HG02870 (cell line): ENCODE results near the gene OTOP3.
"Not testable (repeated sequence)": the region's sequence is repeated elsewhere in the genome, so short reads cannot be mapped to it uniquely, and the experiment has no call there.

ENCODE experiments used
- ATAC-seq: cut with Tn5 transposase; IDR thresholded peaks from one replicate; pipeline ENCODE4 v1.9.1; 2021; ENCODE audit warnings: mild to moderate bottlenecking, moderate library complexity; ENCODE audit not compliant: unreplicated experiment

Gene OTOP3

DNA sequence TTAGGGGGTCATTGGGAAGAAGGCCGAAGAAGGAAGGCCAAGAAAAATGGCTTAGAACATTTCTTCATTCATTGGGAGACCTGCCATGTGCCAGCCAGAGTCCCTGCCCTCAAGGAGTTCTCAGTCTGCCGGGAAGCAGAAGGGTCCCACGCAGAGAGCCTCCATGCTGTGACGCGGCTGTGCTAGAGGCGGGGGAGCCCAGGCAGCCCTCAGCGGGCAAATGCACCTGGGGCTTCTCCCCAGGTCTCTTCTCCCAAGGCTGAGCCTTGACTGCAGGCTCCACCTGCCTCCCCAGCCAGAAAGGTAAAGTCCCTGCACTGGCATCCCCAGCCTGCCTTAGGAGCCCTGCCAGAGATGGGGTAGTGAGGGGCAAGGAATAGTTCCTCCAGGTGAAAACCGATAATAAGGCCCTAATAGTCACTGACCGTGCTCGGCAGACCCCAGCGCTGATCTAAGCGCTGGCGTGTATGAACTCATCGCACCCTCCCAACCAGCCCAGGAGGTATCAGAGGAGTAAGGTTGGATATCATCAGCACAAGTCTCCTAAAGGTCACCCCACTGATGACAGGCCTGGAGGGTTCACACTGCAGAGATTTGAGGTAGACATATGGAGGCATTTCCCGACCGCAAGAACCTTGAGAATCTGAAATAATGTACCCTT lies 45.8 kb downstream of the OTOP3 start:
- no peak for ATAC-seq

DNA sequence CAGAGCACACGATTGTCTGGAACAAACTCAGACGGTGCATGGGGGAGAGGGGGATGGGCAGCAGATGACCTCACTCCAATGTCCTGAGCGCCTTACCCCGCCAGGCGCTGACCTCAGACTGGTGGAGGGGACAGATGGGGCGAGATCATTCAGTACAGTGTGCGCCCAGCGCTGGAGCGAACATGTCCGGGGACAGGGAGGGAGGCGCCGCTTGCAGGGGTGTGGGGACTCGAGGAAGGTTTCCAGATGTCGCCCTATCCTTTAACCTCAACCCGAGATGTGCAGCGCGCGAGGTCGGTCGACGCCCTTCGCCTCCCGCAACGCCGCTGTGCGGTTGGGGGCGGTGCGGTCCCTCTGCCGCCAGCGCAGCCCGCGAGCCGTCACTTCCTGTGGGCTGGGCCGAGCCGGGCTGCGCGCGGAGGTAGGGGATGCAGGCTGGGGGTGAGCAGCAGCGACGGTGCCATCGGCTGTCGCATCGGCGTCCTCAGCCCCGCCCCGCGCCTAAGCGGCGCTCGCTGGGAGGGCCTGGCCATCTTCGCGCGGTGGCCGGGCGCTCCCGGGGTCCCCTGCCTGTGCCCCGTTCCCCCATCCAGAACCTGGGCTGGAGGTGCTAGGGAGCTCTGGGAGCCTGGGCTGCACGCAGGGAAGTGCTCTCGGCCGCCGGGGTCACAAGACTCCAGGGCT lies 46.4 kb downstream of the OTOP3 start:
- ATAC-seq: no peak

DNA sequence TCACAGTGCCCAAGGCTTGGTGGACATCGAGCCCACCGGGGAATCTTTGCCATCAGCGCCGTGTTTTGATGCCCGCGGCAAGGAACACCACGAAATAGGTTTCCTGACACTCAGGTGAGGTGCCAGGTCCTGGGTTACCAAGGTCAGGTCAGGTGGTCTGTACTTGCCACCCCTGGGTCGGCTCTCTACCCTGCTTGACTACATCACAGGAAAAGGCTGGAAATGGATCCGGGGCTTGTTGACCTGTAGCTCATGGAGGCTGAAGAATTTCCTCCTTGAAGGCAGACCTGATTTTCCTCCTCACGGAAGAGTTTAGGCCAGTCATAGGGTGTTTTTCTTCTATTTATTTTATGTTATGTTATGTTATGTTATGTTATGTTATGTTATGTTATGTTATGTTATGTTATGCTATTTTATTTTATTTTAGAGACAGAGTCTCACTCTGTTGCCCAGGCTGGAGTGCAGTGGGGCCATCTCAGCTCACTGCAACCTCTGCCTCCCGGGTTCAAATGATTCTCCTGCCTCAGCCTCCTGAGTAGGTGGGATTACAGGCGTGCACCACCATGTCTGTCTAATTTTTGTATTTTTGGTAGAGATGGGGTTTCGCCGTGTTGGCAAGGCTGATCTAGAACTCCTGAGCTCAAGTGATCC lies 47.1 kb downstream of the OTOP3 start:
- ATAC-seq: not testable (repeated sequence)

DNA sequence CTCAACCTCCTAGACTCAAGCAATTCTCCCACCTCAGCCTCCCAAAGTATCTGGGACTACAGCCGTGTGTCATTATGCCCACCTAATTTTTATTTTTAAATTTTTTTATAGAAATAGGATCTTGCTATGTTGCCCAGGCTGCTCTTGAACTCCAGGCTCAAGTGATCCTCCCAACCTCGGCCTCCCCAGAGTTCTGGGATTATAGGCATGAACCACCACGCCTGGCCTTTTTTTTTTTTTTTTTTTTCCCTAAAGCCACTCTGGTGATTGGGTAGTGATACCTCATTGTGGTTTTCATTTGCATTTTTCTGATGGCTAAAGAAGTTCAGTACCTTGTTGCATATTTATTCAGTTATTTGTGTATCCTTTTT lies 50.5 kb downstream of the OTOP3 start:
- no peak for ATAC-seq

DNA sequence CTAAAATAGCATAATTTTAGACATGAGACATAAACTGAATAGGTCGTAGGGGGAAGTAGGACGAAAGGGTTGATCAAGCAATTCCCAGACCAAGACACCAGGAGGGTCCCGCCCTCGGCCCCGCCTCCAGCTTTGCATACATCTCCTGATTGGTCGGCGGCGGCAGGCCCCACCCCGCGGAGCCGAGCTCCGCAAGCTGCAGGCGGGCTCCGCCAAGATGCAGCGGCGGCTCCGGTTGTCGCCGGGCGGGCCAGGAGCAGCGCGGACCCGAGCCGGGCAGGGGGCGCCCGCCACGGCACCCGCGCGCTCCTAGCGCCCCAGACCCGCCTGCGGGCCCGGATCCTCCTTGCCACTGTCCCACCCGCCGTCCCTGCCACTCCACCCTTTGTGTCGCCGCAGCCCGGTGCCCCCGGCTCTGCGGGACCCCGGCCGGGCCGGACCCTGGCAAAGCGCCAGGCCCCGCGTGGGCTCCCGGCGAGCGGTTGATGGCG lies 51.8 kb downstream of the OTOP3 start, which contains the start of gene CDR2L:
Gene CDR2L (plus strand): TSS at position 215 of the 491 bp plus-strand sequence. CDS start 412 bp downstream, outside the sequence.
- peak; percentile 91 for ATAC-seq

DNA sequence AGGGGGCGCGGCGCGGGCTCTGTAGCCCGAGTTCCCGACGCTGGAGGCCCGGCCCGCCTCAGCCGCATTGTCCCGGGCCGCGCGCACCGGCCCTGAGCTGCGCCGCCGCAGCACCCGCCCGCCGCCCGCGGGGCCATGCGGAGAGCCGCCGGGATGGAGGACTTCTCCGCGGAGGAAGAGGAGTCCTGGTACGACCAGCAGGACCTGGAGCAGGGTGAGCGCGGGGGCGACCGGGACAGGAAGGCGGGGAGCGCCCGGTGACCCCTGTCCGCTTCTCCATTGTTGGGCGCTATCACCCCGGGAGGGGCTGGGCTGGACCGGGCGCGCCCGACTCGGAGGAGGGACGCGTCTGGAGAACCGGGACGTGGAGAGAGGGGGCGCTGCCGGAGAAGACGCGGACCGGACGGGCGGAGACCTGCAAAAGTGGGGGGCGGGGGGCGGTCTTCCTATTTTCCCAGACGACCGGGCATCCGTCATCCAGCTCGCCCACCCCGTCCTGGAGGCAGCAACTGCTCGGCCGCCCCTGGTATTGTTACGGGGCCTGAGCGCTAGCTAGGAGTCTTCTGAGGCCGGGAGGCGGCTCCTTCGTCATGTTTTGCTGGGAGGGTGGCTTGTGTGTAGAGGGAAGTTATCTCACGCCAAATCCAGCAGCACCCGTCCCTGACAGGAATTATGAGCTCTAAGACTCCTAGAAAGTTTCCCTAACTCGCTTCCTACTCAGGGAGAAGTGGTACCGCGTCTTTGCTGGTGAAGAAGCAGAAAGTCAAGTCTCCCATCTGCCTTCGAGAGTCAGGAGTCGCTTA lies 52.4 kb downstream of the OTOP3 start:
- peak; percentile 16 for ATAC-seq

DNA sequence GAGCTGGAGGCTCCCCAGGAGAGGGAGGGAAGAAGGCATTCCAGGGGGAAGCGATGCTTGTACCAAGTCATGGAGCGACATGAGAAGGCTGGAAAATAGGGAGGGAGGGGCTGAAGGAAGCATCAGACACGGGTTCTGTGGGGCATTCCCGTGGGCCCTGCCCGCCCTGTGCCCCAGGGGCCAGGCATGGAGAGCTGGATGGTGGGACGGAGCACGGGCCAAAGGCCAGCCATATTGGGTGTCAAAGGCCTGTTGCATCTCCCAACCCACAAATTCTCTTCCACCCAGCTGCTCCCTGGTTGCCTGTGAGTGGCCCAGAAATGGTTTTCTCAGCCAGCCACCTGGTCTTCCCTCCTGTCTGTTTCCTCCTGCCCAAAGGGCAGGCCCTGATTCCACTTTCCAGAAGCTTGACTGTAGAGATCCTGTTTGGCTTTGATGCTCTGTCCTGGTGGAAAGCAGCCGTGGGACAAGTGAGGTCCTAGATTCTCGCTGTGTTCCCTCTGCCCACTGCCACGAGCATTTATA lies 54.9 kb downstream of the OTOP3 start:
- no peak for ATAC-seq

DNA sequence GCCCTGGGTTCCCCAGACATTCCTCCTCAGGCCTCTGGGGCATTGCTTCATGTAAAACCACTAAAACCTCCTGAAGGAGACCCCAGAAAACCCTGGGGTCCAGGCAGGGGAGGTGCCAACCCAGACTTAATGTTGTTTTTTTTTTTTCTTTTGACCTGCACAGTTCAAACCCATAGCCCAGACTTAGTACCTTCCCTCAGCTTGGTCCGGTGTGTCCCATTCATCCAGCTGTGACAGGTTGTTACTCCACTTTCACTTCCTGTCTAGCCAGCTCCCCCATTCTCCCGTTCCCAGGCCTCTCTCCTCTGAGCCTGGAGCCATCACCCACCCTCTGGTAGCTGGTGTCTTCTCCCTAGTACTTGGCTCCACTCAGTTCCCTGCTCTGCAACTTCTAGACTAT lies 56.5 kb downstream of the OTOP3 start:
- ATAC-seq: no peak

DNA sequence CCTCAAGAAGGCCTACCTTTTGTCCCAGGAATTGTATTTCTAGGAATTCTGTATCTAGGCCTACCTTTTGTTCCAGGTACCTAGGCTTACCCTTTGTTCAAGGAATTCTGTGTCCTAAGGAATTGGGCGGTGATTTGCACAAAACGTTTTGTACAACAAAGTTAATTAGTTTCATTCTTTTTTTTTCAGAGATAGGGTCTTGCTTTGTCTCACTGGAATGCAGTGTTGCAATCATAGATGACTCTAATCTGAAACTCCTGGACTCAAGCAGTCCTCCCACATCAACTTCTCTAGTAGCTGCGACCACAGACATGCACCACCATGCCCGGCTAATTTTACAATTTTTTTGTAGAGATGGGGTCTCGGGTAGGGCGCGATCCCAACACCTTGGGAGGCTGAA lies 58.7 kb downstream of the OTOP3 start:
- ATAC-seq: no peak

DNA sequence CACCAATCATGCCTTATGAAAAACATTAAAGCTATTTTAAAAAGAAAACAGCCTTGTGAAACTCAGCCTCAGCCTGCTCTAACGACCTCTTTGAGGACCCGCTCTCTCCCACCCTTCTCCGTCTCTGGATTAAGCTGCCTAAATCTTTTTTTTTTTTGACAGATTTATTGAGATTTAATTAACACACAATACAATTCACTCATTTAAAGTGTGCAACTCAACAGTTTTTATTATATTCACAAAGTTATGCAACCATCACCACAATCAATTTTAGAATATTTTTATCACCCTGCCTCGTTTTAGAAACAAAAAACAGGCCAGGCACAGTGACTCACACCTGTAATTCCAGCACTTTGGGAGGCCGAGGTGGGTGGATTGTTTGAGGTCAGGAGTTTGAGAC lies 60.1 kb downstream of the OTOP3 start:
- no peak for ATAC-seq

DNA sequence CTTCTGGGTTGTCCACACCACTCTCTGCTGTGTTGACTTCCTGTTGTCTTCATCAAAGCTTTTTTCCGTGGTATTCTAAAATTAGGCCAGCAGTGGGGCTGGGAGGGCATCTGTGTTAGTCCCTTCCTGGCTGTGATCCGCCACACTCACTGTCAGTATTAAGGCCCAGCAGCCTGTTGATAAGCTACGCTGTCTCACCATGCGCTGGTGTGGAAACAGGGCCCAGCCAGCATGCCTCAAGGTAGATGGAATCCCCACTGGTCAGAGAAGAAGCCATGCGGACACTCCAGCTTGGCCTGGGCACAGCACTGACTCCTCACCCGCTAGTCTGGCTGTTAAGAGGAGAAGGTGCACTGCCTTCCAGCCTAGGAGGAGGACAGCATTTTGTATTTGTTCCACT lies 63.1 kb downstream of the OTOP3 start:
- ATAC-seq: no peak

DNA sequence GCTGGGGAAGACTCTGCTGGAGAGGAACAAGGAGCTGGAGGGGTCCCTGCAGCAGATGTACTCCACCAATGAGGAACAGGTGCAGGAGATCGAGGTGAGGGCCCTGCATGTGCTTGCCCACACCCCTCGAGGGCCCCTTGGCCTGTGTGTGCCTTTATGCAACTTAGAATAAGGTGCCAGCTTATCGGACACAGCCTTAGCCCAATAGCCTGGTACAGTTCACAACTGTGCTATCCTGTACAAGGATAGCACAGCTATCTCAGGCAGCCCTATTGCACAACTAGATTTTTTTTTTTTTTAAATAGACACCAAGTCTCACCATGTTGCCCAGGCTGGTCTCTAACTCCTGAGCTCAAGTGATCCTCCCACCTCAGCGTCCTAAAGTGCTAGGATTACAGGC lies 63.8 kb downstream of the OTOP3 start:
- ATAC-seq: no peak
